GM19372 (cell line): ENCODE measurements around the gene IL17B.
"Not testable (repeated sequence)": the region's sequence is repeated elsewhere in the genome, so short reads cannot be mapped to it uniquely, and the experiment has no call there.

ENCODE experiments used
- ATAC-seq: cut with Tn5 transposase; IDR thresholded peaks from one replicate; pipeline ENCODE4 v1.9.1; 2021; ENCODE audit warnings: mild to moderate bottlenecking, low read depth, moderate library complexity; ENCODE audit not compliant: unreplicated experiment

IL17B gene

GRCh38 chr5:149403923-149404745, 25.0 kb upstream of the IL17B start:
- no peak for ATAC-seq

GRCh38 chr5:149402291-149402690, 23.2 kb upstream of the IL17B start:
- no peak for ATAC-seq

GRCh38 chr5:149401051-149401450, 22.0 kb upstream of the IL17B start:
- no peak for ATAC-seq

GRCh38 chr5:149400304-149400703, 21.2 kb upstream of the IL17B start:
- ATAC-seq: no peak

GRCh38 chr5:149399775-149400174, 20.7 kb upstream of the IL17B start:
- no peak for ATAC-seq

GRCh38 chr5:149398747-149399266, 19.7 kb upstream of the IL17B start:
- ATAC-seq: not testable (repeated sequence)

- no peak for ATAC-seq
These were observed 18.4 kb upstream of the IL17B start for GRCh38 chr5:149397530-149397929.

- not testable (repeated sequence) for ATAC-seq
These were observed 15.9 kb upstream of the IL17B start for GRCh38 chr5:149394996-149395395.

GRCh38 chr5:149392718-149393117, 13.6 kb upstream of the IL17B start:
- ATAC-seq: no peak

- ATAC-seq: no peak
These were observed 12.4 kb upstream of the IL17B start for GRCh38 chr5:149391524-149391923.

- ATAC-seq: not testable (repeated sequence)
These were observed 12.0 kb upstream of the IL17B start for GRCh38 chr5:149391076-149391475.

- no peak for ATAC-seq
These were observed 10.7 kb upstream of the IL17B start for GRCh38 chr5:149389552-149390495.

- ATAC-seq: no peak
These were observed 9.6 kb upstream of the IL17B start for GRCh38 chr5:149388498-149389190.

GRCh38 chr5:149387982-149388381, 8.9 kb upstream of the IL17B start:
- no peak for ATAC-seq

GRCh38 chr5:149387081-149387631, 8.1 kb upstream of the IL17B start:
- ATAC-seq: no peak

GRCh38 chr5:149386166-149386565, 7.1 kb upstream of the IL17B start:
- no peak for ATAC-seq

- no peak for ATAC-seq
These were observed 4.3 kb upstream of the IL17B start for GRCh38 chr5:149383399-149383798.

- ATAC-seq: no peak
These were observed 3.6 kb upstream of the IL17B start for GRCh38 chr5:149382517-149383220.

GRCh38 chr5:149381986-149382338, 2.9 kb upstream of the IL17B start:
- ATAC-seq: peak; percentile 84
